ENCODE results near the gene RNF215. TPM values are rescaled to one million over a fixed set of nuclear protein-coding genes. Genes with fewer than 3 reads are reported as not detected.

RNF215 gene
- total RNA-seq, 1 donor from 2014 or later = 8.6 TPM

- Mint-ChIP-seq H3K4me1 (peaks cover 13% of the 10 kb centered on the region), H3K27ac (no peak overlapping the region), H3K27me3 (peaks cover 34% of the 10 kb centered on the region), H3K4me3 (peak overlapping the region; percentile 11), H3K9me3 (no peaks in the 10 kb centered on the region), H3K36me3 (ENCODE audit: low read depth) (no peaks in the 10 kb centered on the region)
- DNase-seq = no peak
- CTCF ChIA-PET = interaction anchor here (1.0 to 2.1 kb wide), 2 partner anchors 110 to 135 kb away, joined by 4 to 9 read pairs; no protein-coding TSS in a partner anchor
- ATAC-seq (ENCODE audit: low read depth) = no peak
- POLR2A ChIA-PET = interaction anchor here (1.7 kb wide), 1 partner anchor 26 kb away, joined by 10 read pairs; no protein-coding TSS in a partner anchor
- intact Hi-C loops (cut with micrococcal nuclease) = no loop called here
- TF ChIP-seq, protein P1, sequence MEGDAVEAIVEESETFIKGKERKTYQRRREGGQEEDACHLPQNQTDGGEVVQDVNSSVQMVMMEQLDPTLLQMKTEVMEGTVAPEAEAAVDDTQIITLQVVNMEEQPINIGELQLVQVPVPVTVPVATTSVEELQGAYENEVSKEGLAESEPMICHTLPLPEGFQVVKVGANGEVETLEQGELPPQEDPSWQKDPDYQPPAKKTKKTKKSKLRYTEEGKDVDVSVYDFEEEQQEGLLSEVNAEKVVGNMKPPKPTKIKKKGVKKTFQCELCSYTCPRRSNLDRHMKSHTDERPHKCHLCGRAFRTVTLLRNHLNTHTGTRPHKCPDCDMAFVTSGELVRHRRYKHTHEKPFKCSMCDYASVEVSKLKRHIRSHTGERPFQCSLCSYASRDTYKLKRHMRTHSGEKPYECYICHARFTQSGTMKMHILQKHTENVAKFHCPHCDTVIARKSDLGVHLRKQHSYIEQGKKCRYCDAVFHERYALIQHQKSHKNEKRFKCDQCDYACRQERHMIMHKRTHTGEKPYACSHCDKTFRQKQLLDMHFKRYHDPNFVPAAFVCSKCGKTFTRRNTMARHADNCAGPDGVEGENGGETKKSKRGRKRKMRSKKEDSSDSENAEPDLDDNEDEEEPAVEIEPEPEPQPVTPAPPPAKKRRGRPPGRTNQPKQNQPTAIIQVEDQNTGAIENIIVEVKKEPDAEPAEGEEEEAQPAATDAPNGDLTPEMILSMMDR (IDR thresholded peaks at IDR 0.05) = no peak
Observed at GRCh38 chr22:30397656-30398635, 10.7 kb upstream of the RNF215 start.

GRCh38 chr22:30396871-30397655, 9.9 kb upstream of the RNF215 start, which contains the start of gene SEC14L2:
Gene SEC14L2 (plus strand): TSS chr22:30397018. CDS start chr22:30397117, 99 bp downstream.
- no peak within 1 kb of the TSS for H3K27ac Mint-ChIP-seq
- intact Hi-C loops (cut with micrococcal nuclease) = no loop called here
- H3K27me3 Mint-ChIP-seq = peaks cover 34% of the 10 kb centered on the region
- TF ChIP-seq, protein P1 (IDR thresholded peaks at IDR 0.05) = no peak
- ATAC-seq (ENCODE audit: low read depth) (peak; percentile 60), DNase-seq (peak; percentile 27)
- peaks cover 19% of the 10 kb centered on the region for H3K4me1 Mint-ChIP-seq
- no peaks in the 10 kb centered on the region for H3K36me3 Mint-ChIP-seq (ENCODE audit: low read depth)
- peak within 1 kb of the TSS; percentile 79 for H3K4me3 Mint-ChIP-seq
- POLR2A ChIA-PET = interaction anchor here (0.6 to 1.7 kb wide), 4 partner anchors 9 to 864 kb away, joined by 3 to 10 read pairs (median 4); no protein-coding TSS in a partner anchor
- no peaks in the 10 kb centered on the region for H3K9me3 Mint-ChIP-seq
- CTCF ChIA-PET = interaction anchor here (1.0 to 2.1 kb wide), 3 partner anchors 29 to 134 kb away, joined by 3 to 9 read pairs (median 4); no protein-coding TSS in a partner anchor

DNA sequence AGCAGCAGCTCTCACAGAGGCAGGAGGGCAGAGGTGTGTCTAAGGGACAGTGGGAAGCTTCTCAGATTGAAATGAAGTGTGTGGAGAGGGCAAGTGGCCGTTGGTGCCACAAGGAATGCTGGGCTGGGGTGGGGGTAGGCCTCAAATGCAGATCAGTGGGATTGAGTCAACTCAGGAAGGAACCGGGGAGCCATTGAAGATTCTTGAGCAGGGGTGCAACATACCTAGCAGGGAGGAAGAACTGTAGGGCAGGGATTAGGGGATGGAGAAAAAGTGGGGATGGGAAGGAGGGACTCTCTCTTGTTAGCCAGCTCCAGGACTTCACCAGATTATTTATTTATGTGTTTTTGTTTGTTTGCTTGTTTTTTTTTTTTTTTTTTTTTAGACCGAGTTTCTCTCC, 6.7 kb upstream of the RNF215 start:
- Mint-ChIP-seq H3K9me3 (no peaks in the 10 kb centered on the region), H3K4me3 (no peak overlapping the region), H3K36me3 (ENCODE audit: low read depth) (no peaks in the 10 kb centered on the region), H3K4me1 (peaks cover 32% of the 10 kb centered on the region), H3K27me3 (peaks cover 31% of the 10 kb centered on the region), H3K27ac (no peak overlapping the region)
- TF ChIP-seq, protein P1 (IDR thresholded peaks at IDR 0.05) = no peak
- no peak for ATAC-seq (ENCODE audit: low read depth)
- ChIA-PET POLR2A (no interaction called here), CTCF (interaction anchor here (11.3 kb wide), 1 partner anchor 106 kb away, joined by 275 read pairs; the partner anchor contains the start of gene CASTOR1)
- DNase-seq = no peak
- intact Hi-C loops (cut with micrococcal nuclease) = no loop called here

DNA sequence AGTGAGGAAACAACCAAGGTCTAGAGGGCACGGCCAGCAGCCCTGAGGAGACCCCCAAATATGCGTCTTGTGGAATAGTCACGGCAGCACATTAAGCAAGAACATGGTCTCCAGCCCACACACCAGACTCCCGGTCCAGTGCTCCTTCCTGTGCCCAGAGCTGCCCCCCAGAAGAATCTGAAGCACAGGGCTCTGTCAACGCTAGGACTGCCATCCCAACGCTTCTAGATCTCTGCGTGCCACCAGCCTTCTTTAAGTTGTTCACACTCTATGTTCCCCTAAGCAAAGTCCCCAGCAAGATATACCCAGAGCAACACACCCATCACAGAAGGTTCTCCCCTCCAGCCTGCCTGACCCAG, 6.1 kb upstream of the RNF215 start:
- ChIA-PET CTCF (interaction anchor here (11.3 kb wide), 1 partner anchor 105 kb away, joined by 275 read pairs; the partner anchor contains the start of gene CASTOR1), POLR2A (interaction anchor here (4.8 kb wide), 1 partner anchor 32 kb away, joined by 42 read pairs; the partner anchor contains the start of gene MTFP1)
- DNase-seq (no peak), ATAC-seq (ENCODE audit: low read depth) (no peak)
- intact Hi-C loops (cut with micrococcal nuclease) = no loop called here
- peaks cover 32% of the 10 kb centered on the region for H3K4me1 Mint-ChIP-seq
- H3K4me3 Mint-ChIP-seq = no peak overlapping the region
- peaks cover 27% of the 10 kb centered on the region for H3K27me3 Mint-ChIP-seq
- TF ChIP-seq, protein P1 (IDR thresholded peaks at IDR 0.05) = no peak
- no peaks in the 10 kb centered on the region for H3K36me3 Mint-ChIP-seq (ENCODE audit: low read depth)
- no peak overlapping the region for H3K27ac Mint-ChIP-seq
- no peaks in the 10 kb centered on the region for H3K9me3 Mint-ChIP-seq
